Measurements from ENCODE around the gene ZNF821. TPM values are rescaled to one million over a fixed set of nuclear protein-coding genes. Genes with fewer than 3 reads are reported as not detected.

ZNF821 gene
- total RNA-seq, 2 donors from 2014 or later: 6.3 to 10.1 TPM

GRCh38 chr16:71882505-71883167 is 1.3 kb downstream of the ZNF821 start:
- no peaks in the 10 kb centered on the region for H3K27me3 ChIP-seq
- peak overlapping the region; percentile 97 for H3K4me3 ChIP-seq
- TF ChIP-seq CTCF (IDR thresholded peaks at IDR 0.05): peak; percentile 94
- H3K27ac ChIP-seq: peak overlapping the region; percentile 87
- no peaks in the 10 kb centered on the region for H3K36me3 ChIP-seq
- peak; percentile 92 for DNase-seq
- intact Hi-C loops (cut with DNase I): loop anchor here (5.0 kb wide), 1 partner anchor 80 kb away; no protein-coding TSS in a partner anchor
- H3K9me3 ChIP-seq: no peaks in the 10 kb centered on the region
- H3K9ac ChIP-seq (ENCODE audit: low read depth in 2 of 2, low read length in 2 of 2): peak overlapping the region; percentile 51 to 83
- H3K4me1 ChIP-seq: no peaks in the 10 kb centered on the region

- H3K4me1 ChIP-seq: no peaks in the 10 kb centered on the region
- no peak overlapping the region for H3K4me3 ChIP-seq
- H3K27me3 ChIP-seq: no peaks in the 10 kb centered on the region
- no peaks in the 10 kb centered on the region for H3K9me3 ChIP-seq
- no peak overlapping the region for H3K27ac ChIP-seq
- no peak for TF ChIP-seq CTCF (IDR thresholded peaks at IDR 0.05)
- H3K9ac ChIP-seq (ENCODE audit: low read depth in 2 of 2, low read length in 2 of 2): no peak overlapping the region
- no peak for DNase-seq
- intact Hi-C loops (cut with DNase I): loop anchor here (5.0 kb wide), 1 partner anchor 82 kb away; no protein-coding TSS in a partner anchor
- no peaks in the 10 kb centered on the region for H3K36me3 ChIP-seq
Measured at GRCh38 chr16:71880176-71880575, 3.8 kb downstream of the ZNF821 start.

GRCh38 chr16:71878911-71879310 is 5.1 kb downstream of the ZNF821 start:
- no peak for DNase-seq
- Histone ChIP-seq H3K4me3 (no peak overlapping the region), H3K36me3 (no peaks in the 10 kb centered on the region), H3K9ac (ENCODE audit: low read depth in 2 of 2, low read length in 2 of 2) (no peak overlapping the region), H3K27me3 (no peaks in the 10 kb centered on the region), H3K9me3 (no peaks in the 10 kb centered on the region), H3K27ac (no peak overlapping the region), H3K4me1 (no peaks in the 10 kb centered on the region)
- intact Hi-C loops (cut with DNase I): no loop called here
- TF ChIP-seq CTCF (IDR thresholded peaks at IDR 0.05): no peak

- intact Hi-C loops (cut with DNase I): no loop called here
- Histone ChIP-seq H3K4me1 (no peaks in the 10 kb centered on the region), H3K4me3 (no peak overlapping the region), H3K27ac (no peak overlapping the region), H3K27me3 (no peaks in the 10 kb centered on the region), H3K9ac (ENCODE audit: low read depth in 2 of 2, low read length in 2 of 2) (no peak overlapping the region), H3K36me3 (no peaks in the 10 kb centered on the region), H3K9me3 (no peaks in the 10 kb centered on the region)
- TF ChIP-seq CTCF (IDR thresholded peaks at IDR 0.05): no peak
- no peak for DNase-seq
Measured at GRCh38 chr16:71873199-71873598, 10.8 kb downstream of the ZNF821 start.

- Histone ChIP-seq H3K9ac (ENCODE audit: low read depth in 2 of 2, low read length in 2 of 2) (no peak overlapping the region), H3K4me1 (no peaks in the 10 kb centered on the region), H3K27me3 (no peaks in the 10 kb centered on the region), H3K36me3 (no peaks in the 10 kb centered on the region), H3K4me3 (no peak overlapping the region), H3K9me3 (no peaks in the 10 kb centered on the region), H3K27ac (no peak overlapping the region)
- no peak for DNase-seq
- intact Hi-C loops (cut with DNase I): no loop called here
- no peak for TF ChIP-seq CTCF (IDR thresholded peaks at IDR 0.05)
Measured at GRCh38 chr16:71870818-71871217, 13.2 kb downstream of the ZNF821 start.
